Fibroblast of pulmonary artery (primary cell): ENCODE data around the gene AKNAD1.

ENCODE experiments used
- DNase-seq: peaks from one replicate; pipeline ENCODE4 v3.0.0-alpha.2; 2010; ENCODE audit warnings: low read depth
- H3K4me3 ChIP-seq: replicated peaks from 2 replicates; pipeline ENCODE4 v1.5.1; 2011; ENCODE audit warnings: low read depth, mild to moderate bottlenecking, control low read depth, low read length, moderate library complexity
- TF ChIP-seq, protein P1 (sequence below): IDR thresholded peaks from 2 replicates; pipeline ENCODE4 v1.5.1; 2011; ENCODE audit warnings: mild to moderate bottlenecking, control low read depth, low read length, inconsistent platforms; ENCODE audit errors: missing control alignments

Gene AKNAD1

DNA sequence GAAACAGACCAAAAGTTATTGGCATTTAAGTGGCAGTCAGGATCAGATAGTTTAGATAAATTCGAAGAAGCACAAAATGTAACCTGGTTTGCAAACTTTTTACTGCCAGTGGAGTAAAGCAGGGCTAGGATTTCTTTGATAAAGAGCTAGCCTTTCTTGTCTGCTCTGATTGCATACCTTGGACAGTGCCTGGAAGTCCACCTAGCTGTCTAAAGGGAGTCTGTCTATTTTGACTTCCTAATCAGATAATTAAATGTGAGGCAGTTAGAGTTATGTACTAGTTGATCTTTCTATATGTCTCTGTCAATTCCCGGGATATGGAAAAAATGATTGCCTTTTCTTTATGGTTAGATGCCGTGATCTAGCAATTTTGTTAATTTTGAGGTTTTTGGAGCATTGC lies 24.0 kb upstream of the AKNAD1 start:
- DNase-seq = peak; percentile 16
- TF ChIP-seq, protein P1, sequence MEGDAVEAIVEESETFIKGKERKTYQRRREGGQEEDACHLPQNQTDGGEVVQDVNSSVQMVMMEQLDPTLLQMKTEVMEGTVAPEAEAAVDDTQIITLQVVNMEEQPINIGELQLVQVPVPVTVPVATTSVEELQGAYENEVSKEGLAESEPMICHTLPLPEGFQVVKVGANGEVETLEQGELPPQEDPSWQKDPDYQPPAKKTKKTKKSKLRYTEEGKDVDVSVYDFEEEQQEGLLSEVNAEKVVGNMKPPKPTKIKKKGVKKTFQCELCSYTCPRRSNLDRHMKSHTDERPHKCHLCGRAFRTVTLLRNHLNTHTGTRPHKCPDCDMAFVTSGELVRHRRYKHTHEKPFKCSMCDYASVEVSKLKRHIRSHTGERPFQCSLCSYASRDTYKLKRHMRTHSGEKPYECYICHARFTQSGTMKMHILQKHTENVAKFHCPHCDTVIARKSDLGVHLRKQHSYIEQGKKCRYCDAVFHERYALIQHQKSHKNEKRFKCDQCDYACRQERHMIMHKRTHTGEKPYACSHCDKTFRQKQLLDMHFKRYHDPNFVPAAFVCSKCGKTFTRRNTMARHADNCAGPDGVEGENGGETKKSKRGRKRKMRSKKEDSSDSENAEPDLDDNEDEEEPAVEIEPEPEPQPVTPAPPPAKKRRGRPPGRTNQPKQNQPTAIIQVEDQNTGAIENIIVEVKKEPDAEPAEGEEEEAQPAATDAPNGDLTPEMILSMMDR = no peak
- no peak overlapping the region for H3K4me3 ChIP-seq

DNA sequence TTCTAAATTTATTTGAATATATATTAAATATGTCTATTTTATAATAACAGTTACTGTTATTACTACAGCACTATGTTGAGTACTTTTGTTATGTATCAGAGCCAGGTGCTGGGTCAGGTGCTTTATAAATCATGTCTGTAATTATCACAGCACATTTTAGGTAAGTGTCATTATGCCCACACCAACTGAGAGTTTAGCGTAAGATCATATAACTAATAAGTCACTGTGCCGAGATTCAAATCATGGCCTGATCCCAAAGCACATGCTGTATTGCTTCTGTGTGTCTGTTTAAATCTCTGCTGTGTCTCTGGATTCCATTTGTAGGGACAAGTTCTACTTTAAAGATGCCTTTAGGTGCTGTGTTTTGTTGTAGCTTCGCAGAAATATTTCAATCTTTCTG lies 21.8 kb upstream of the AKNAD1 start:
- TF ChIP-seq, protein P1 = no peak
- no peak for DNase-seq
- H3K4me3 ChIP-seq = no peak overlapping the region

DNA sequence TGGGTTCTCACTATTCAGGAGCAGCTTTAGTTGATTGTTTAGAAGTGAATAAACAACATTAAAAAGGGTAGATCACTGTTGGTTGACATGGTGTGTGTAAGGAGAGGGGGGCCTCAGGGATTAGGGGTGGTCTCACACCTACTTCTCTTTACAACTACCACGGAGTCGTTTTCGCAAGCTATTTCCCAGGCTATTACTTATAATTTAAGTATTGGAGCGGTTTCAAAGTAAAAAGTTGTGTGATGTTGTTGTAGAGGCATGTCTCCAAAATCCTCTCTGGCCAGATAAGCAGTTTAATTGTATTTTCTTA lies 21.2 kb upstream of the AKNAD1 start:
- DNase-seq = no peak
- peak overlapping the region; percentile 91 for H3K4me3 ChIP-seq
- TF ChIP-seq, protein P1 = no peak

DNA sequence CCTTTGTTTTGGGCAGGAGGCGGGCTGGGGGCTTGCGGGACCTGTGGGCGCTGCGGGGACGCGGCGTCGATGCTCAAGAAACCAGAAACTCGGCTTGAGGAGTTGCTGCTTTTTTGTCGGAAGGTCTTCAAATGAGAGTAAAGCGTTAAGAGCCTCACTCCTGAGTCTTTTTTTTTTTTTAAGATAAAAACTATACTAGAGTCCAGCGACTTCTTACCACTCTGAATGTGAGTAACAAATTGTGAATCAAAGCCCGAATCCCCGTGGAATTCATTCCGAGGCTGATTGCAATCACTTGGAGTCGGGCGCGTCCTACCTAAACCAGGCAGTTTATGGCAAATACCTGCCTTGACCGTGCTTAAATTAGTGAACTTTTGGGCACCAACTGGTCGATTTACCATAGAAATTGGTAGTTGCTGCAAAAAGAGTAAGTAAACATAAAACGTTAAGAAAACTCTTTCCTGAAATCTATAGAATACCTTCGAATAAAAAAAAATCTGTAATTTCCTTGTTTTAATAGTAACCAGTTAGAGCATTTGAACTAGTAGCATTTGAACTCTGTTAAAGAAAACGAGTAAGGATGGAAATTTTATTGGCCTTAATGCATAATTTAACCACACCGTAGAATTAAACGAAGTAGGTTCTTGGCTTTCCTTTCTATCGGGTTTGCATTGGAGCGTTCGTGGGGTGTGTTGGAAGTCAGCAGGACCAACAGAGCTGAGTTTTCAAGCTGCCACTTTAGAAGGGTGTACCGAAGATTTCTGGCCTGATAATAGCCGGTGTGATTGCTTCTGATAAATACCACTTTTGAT lies 20.7 kb upstream of the AKNAD1 start:
- TF ChIP-seq, protein P1 = no peak
- peak; percentile 42 for DNase-seq

DNA sequence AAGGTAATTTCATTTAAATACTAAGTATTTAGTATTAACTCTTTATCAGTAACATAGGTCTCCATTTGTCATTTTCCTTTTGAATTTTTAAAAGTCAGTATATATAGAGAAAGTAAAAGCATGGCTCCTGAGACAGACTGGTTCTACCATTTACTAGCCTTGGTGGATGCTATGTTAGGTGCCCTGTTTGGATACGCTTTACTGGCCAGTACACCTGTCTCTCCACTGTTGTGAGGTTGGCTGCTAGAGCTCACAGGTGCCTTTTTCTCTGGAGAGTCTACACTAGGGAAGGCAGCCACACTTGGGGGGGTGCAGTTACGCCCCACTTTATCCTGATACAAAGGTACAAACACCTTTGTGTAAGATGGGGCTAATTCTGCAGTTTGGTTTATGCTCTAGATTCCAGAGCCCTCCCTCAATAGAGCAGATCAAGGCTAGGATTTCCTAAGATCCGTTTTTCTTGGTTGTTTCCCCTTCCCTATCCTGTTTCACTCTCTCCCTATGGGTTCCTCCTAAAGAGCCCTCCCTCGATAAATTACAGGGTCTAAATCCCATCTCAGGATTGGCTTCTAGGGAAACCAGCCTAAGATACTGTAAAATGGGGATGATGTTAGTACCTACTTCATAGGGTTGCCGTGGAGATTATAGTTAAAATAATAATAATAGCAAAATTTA lies 14.3 kb upstream of the AKNAD1 start:
- no peak for DNase-seq
- H3K4me3 ChIP-seq = no peak overlapping the region
- TF ChIP-seq, protein P1 = no peak

More for the DNA sequence above, 20.7 kb upstream of the AKNAD1 start:
- H3K4me3 ChIP-seq = peak overlapping the region; percentile 91

DNA sequence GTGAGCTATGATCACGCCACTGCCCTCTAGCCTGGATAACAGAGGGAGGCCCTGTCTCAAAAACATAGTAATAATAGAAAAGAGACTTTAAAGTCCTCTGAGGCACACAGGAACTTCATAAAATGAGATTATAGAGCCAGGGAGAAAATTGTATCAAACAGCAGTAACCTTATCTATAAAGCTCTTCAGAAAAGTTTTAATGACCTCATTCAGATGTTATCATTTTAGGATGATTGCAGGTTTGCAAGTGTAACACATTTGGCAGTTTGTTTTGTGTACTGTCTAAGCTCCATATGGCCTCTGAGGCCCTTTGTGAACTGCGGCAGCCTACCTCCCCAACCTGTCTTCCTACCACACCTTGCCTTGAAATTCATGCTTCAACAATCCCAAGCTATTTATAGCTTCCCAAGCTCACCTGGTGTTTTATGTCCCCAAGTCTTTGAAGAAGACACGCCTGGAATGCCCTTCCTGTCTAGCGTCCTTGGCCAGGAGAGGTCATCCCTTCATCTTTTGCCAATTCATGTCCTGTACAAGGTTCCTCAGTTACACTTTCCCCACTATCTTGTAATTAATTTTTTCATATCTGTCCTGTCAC lies 8.5 kb upstream of the AKNAD1 start:
- no peak for DNase-seq
- no peak overlapping the region for H3K4me3 ChIP-seq
- TF ChIP-seq, protein P1 = no peak

DNA sequence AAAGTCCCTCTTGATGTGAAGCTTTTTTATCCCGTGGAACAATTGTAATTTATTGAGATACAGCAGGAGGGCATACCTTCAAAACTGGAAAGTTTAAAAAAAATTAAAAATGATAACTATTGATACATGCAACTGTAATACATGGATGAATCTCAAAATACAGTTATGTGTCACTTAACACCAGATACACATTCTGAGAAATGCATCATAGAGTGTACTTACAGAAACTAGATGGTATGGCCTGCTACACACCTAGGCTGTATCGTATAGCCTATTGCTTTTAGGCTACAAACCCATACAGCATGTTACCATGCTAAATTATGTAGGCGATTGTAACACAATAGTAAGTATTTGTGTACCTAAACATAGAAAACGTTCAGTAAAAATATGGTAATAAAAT lies 7.1 kb upstream of the AKNAD1 start:
- DNase-seq = no peak
- no peak overlapping the region for H3K4me3 ChIP-seq
- TF ChIP-seq, protein P1 = no peak
